GM13976 (cell line): ENCODE measurements around the gene UNC13C.

Source experiments
- DNase-seq: peaks from one replicate; pipeline ENCODE4 v3.0.0; 2012; ENCODE audit warnings: low spot score
- in situ Hi-C: fragments of 300-500 bp; cut with MboI; formaldehyde crosslinking; loops from one replicate; pipeline ENCODE4 v1.12.0; 2022; ENCODE audit warnings: low sequenced_read_pairs, mixed read lengths, inconsistent platforms; ENCODE audit not compliant: unreplicated experiment
- TF ChIP-seq, protein P1 (sequence below): IDR thresholded peaks from 2 replicates; pipeline ENCODE4 v1.5.1; 2012; ENCODE audit warnings: borderline replicate concordance, mild to moderate bottlenecking; ENCODE audit not compliant: insufficient read depth; ENCODE audit errors: extremely low read depth, missing control alignments, control extremely low read depth

UNC13C gene

DNA sequence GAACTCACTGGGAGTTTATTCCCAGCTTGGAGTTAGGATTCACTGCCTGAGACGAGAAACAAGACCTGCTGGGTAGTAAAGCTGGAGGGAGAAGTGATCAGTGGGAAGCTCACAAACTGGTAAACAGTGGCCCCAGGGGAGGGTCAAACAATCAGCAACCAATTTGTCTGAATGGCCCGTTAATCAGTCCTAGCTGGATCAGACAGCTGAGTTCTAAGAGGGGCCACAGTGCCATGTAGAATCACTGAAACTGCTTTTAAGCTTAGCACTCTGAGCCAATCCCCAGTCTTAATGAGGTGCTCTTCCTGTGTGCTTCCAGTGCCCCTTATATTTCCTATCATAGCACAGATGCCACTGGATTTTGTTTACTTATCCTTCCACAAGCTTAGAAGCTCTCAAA is 626.8 kb downstream of the UNC13C start:
- TF ChIP-seq, protein P1, sequence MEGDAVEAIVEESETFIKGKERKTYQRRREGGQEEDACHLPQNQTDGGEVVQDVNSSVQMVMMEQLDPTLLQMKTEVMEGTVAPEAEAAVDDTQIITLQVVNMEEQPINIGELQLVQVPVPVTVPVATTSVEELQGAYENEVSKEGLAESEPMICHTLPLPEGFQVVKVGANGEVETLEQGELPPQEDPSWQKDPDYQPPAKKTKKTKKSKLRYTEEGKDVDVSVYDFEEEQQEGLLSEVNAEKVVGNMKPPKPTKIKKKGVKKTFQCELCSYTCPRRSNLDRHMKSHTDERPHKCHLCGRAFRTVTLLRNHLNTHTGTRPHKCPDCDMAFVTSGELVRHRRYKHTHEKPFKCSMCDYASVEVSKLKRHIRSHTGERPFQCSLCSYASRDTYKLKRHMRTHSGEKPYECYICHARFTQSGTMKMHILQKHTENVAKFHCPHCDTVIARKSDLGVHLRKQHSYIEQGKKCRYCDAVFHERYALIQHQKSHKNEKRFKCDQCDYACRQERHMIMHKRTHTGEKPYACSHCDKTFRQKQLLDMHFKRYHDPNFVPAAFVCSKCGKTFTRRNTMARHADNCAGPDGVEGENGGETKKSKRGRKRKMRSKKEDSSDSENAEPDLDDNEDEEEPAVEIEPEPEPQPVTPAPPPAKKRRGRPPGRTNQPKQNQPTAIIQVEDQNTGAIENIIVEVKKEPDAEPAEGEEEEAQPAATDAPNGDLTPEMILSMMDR = no peak
- no peak for DNase-seq

DNA sequence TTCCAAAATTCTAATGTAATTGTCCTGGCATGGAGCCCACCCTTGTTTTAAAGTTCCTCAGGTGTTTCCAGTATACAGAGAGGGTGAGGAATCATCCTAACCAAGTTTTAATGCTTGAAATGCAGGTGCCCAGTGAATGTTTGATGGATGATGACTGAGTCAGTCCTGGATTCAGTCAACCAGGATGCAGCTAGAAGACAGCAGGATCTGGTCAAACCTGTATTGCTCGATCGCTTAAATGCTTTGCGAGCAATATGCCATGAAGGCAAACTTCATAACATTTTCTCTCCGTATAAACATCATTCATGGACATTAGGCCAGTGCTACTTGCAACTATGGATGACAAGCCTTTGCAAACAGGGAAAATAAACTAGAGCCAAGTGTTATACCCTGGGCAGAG is 627.3 kb downstream of the UNC13C start:
- TF ChIP-seq, protein P1 = no peak
- no peak for DNase-seq
- in situ Hi-C loops = no loop called here

More for the DNA sequence above, 626.8 kb downstream of the UNC13C start:
- in situ Hi-C loops = no loop called here

DNA sequence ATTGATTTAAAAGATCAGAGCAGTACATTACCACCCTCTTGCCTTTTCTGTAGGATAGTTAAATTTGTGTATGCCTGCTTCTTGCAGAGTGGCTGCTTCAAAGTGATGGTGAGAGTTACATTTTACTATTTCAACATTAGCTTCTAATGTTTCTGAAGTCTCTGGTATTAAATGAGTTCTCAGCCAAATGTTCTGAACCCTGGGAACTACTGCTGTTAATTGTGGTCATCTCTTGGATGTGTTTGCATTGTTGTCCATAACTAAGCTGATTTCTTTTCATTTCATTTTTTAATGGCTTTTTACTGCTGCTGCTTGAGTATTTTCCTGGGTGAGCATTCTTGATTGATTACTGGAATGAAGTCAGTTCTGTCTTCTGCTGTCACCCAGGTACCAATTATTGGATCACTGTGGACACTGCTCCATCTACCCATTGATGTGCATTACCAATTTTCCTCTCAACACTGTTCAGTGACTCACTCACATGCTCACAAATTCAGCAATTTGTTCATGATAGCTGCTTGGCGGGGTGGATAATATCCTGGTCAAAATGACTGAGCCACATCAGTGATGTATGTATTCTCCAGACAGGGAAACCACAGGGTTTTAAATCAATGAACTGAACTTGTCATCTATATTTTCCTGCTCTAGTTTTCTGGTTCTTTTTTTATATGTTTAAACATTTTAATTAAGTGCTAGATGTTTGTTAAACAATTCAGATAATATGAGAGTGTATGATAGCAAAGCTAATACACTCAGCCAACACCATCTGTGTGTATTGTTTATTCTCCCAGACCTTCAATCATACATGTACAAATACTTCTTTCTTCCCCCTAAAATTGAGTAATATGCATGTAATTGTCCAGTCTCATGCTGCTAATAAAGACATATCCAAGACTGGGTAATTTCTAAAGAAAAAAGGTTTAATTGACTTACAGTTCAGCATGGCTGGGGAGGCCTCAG is 630.9 kb downstream of the UNC13C start:
- TF ChIP-seq, protein P1 = no peak
- DNase-seq = no peak
- in situ Hi-C loops = no loop called here

DNA sequence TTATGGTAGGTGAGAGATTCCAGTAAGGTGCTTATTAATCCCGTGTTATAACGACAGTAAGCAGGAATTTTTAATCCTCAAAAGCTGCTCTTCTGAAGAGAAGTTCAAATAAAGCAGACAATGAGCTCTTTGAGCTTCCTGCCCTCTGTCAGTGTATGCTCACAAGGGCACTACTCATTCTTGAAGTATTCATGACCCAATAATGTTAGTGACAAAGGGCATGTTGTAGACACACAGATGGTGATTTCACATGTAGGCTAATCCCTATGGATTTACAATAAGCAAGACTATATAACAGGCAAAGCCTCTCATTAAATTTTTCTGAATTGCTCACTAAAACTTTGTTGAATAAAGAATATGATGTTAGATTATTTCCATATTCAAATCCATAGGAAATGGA is 639.9 kb downstream of the UNC13C start:
- DNase-seq = no peak
- in situ Hi-C loops = no loop called here
- TF ChIP-seq, protein P1 = no peak

DNA sequence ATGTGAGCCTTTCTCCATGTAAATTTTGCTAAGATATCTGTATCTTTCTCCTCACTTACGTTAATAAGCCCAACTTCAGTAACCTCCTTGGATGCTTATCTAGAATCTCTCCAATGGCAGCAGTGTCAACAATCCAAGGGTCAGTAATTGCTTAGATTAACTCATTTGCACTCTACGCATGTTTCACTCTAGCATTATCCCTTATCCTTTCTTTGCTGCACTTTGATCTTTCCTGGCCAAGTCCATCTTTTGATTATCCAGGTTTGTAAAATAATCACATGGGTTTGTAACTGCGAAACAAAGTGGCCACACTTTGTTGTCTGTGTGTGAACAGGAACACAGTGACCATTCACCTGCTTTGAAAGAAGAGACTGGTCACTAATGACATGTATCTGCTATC is 640.9 kb downstream of the UNC13C start:
- TF ChIP-seq, protein P1 = no peak
- in situ Hi-C loops = no loop called here
- DNase-seq = no peak

DNA sequence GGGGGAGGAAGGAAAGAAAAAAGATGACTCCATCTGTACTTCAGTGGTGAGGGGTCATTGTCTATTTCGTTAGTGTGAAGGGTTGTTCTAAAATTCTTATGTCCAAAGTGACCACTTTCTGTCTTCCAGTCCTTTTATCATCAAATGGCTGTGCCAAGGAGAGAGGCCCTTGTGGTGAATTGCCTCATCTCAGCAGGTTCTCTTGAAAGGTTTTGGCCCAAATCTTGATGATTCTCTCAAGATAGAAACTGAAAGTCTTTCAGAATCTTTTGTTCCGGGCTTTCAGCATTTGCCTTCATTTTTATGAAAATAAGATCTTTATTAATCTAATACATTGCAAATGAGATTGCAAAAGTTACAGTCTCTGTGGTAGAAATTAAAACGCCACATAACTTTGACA is 642.7 kb downstream of the UNC13C start:
- TF ChIP-seq, protein P1 = no peak
- in situ Hi-C loops = no loop called here
- no peak for DNase-seq
